Activated CD4-positive, alpha-beta memory T cell treated with anti-CD3 and anti-CD28 coated beads, Interleukin-2, amount 10 ng/mL, durations not matched to agents 7 days and 5 days (primary cell): ENCODE data around the gene USF1. TPM values are rescaled to one million over a fixed set of nuclear protein-coding genes. Genes with fewer than 3 reads are reported as not detected.
"Not testable (repeated sequence)": the region's sequence is repeated elsewhere in the genome, so short reads cannot be mapped to it uniquely, and the experiment has no call there.

Source experiments
- CTCF ChIA-PET: fragments of 350-600 bp; sonication (Branson Sonifier 250); formaldehyde crosslinking; loops from one replicate; lab custom pipeline; 2021; ENCODE audit warnings: antibody characterized with exemption, inconsistent platforms; lab: Charles Lee
- POLR2A ChIA-PET: fragments of 350-600 bp; sonication (Branson Sonifier 250); formaldehyde crosslinking; loops from one replicate; lab custom pipeline; 2021; ENCODE audit warnings: antibody characterized with exemption; lab: Charles Lee
- DNase-seq: peaks from one replicate; pipeline ENCODE4 v3.0.0-alpha.2; 2020
- H3K27ac Mint-ChIP-seq: one replicate; pipeline ENCODE4 v1.8.0; 2021; ENCODE audit warnings: mild to moderate bottlenecking, mixed read lengths
- H3K27me3 Mint-ChIP-seq: one replicate; pipeline ENCODE4 v1.8.0; 2021; ENCODE audit warnings: mixed read lengths
- H3K36me3 Mint-ChIP-seq: one replicate; pipeline ENCODE4 v1.8.0; 2021; ENCODE audit warnings: low read depth, mixed read lengths
- H3K4me1 Mint-ChIP-seq: one replicate; pipeline ENCODE4 v1.8.0; 2021; ENCODE audit warnings: mixed read lengths
- H3K4me3 Mint-ChIP-seq: one replicate; pipeline ENCODE4 v1.8.0; 2021; ENCODE audit warnings: mild to moderate bottlenecking, mixed read lengths
- H3K9me3 Mint-ChIP-seq: one replicate; pipeline ENCODE4 v1.8.0; 2021; ENCODE audit warnings: mixed read lengths
- total RNA-seq, 2 experiments: library from RNA; stranded (reverse); gene quantifications; one replicate each; pipeline ENCODE4 v1.2.3, GENCODE V29; 2021

The USF1 gene
- total RNA-seq, 2 experiments from 2014 or later: 67.4 to 68.0 TPM

DNA sequence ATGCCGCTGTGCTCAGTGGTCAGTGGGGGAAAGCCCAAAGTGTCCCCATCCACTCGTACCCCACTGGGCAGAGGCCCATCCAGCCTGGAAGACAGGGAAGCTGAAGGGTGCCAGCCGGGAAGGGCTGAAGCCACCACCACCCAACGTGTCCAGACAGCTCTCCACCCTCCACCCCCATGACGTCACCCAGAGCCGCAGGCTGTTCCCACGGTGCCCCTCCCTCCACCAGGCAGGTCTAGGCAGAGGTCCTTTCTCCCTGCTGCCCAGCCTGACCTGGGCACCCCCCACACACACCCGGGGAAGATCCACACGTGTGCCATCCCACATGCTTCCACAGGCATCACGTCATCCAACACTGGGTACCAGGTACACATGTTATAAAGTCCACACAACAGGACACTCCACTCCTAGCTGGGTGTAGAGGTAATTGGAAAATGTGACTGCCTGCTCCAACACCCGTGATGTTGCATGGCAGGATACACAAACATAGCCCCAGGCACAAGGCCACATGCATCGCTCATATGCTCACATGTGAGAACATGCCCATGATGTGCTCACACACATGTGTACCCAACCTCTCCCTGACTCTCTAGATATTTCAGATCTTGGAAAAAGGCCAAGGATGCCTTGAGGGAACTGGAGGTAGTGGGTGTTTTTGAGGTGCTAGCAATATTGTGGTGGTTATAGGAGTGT lies 29.0 kb upstream of the USF1 start:
- peaks cover under 1% of the 10 kb centered on the region for H3K36me3 Mint-ChIP-seq
- H3K27me3 Mint-ChIP-seq: peaks cover 2% of the 10 kb centered on the region
- peaks cover 34% of the 10 kb centered on the region for H3K4me1 Mint-ChIP-seq
- H3K27ac Mint-ChIP-seq: no peak overlapping the region
- no peaks in the 10 kb centered on the region for H3K9me3 Mint-ChIP-seq
- no peak for DNase-seq
- ChIA-PET POLR2A (interaction anchor here (1.3 to 1.4 kb wide), 2 partner anchors 29 to 42 kb away, joined by 4 read pairs; partner anchors contain the start of genes NIT1, PFDN2 and USF1), CTCF (interaction anchor here (0.5 to 11.4 kb wide), 2 partner anchors 21 to 34 kb away, joined by 3 to 128 read pairs; partner anchors contain the start of gene KLHDC9)
- H3K4me3 Mint-ChIP-seq: no peak overlapping the region

GRCh38 chr1:161073474-161074121 lies 27.8 kb upstream of the USF1 start:
- Mint-ChIP-seq H3K27ac (no peak overlapping the region), H3K27me3 (no peaks in the 10 kb centered on the region), H3K36me3 (peaks cover 12% of the 10 kb centered on the region), H3K4me3 (no peak overlapping the region), H3K4me1 (peaks cover 31% of the 10 kb centered on the region), H3K9me3 (no peaks in the 10 kb centered on the region)
- DNase-seq: no peak
- POLR2A ChIA-PET: interaction anchor here (1.0 to 1.4 kb wide), 4 partner anchors 27 to 62 kb away, joined by 3 to 4 read pairs (median 4); partner anchors contain the start of genes NIT1, PFDN2 and USF1
- CTCF ChIA-PET: interaction anchor here (1.2 to 11.4 kb wide), 2 partner anchors 19 to 22 kb away, joined by 3 to 128 read pairs; partner anchors contain the start of gene KLHDC9

DNA sequence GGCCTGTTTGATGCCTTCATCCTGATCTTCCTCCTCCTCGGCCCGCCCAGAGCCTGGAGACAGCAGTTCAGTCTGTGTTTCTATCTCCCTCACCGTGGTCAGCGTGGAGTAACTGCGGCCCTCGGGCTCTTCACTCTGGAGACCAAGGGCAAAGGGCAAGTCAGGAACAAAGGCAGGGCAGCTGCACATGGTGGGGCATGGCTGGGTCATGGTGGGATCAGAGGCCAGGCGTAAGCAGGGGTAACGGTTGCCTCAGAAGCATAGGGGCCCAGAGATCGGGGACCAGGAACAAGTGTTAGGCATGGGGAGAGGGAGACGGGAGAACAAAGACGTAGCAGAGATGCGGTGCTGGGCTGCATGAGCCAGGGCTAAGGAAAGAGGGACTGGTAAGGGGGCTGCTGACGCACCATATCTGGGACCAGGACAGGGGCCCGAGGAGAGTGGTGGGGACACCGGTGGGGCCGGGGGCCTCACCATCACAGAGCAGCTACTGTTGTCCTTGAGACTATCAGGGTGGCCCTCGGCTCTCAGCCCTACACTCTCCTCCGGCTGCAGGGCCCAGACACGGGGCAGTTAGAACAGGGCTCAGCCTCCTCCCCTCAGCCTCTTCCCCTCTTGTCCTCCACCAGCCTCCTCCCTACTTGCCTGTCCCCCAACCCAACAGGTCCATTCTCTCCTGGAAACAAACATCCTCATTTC lies 27.1 kb upstream of the USF1 start:
- POLR2A ChIA-PET: interaction anchor here (1.0 to 7.2 kb wide), 3 partner anchors 24 to 63 kb away, joined by 3 to 142 read pairs (median 4); partner anchors contain the start of gene KLHDC9
- Mint-ChIP-seq H3K4me3 (no peak overlapping the region), H3K36me3 (peaks cover 19% of the 10 kb centered on the region), H3K9me3 (no peaks in the 10 kb centered on the region), H3K4me1 (peaks cover 33% of the 10 kb centered on the region), H3K27ac (no peak overlapping the region), H3K27me3 (no peaks in the 10 kb centered on the region)
- no peak for DNase-seq
- CTCF ChIA-PET: interaction anchor here (1.0 to 11.4 kb wide), 7 partner anchors 14 to 93 kb away, joined by 3 to 128 read pairs (median 5); partner anchors contain the start of genes DEDD and KLHDC9

- Mint-ChIP-seq H3K4me1 (peaks cover 40% of the 10 kb centered on the region), H3K9me3 (no peaks in the 10 kb centered on the region), H3K4me3 (no peak overlapping the region), H3K36me3 (peaks cover 29% of the 10 kb centered on the region), H3K27ac (peak overlapping the region; percentile 36), H3K27me3 (no peaks in the 10 kb centered on the region)
- peak; percentile 61 for DNase-seq
- ChIA-PET POLR2A (interaction anchor here (1.2 to 8.5 kb wide), 5 partner anchors 12 to 62 kb away, joined by 3 to 293 read pairs (median 45); partner anchors contain the start of genes DEDD, KLHDC9 and USF1), CTCF (interaction anchor here (0.7 to 11.4 kb wide), 17 partner anchors 9 to 154 kb away, joined by 3 to 128 read pairs (median 4); partner anchors contain the start of genes DEDD, KLHDC9, NIT1 and PFDN2)
Measured at GRCh38 chr1:161071886-161072371, 26.2 kb upstream of the USF1 start.

- H3K27ac Mint-ChIP-seq: peak overlapping the region; percentile 99
- peaks cover 38% of the 10 kb centered on the region for H3K36me3 Mint-ChIP-seq
- no peaks in the 10 kb centered on the region for H3K27me3 Mint-ChIP-seq
- no peak overlapping the region for H3K4me3 Mint-ChIP-seq
- H3K4me1 Mint-ChIP-seq: peaks cover 45% of the 10 kb centered on the region
- no peak for DNase-seq
- POLR2A ChIA-PET: interaction anchor here (1.0 to 8.5 kb wide), 17 partner anchors 10 to 273 kb away, joined by 3 to 293 read pairs (median 17); partner anchors contain the start of genes DEDD, KLHDC9, NDUFS2 and UFC1
- H3K9me3 Mint-ChIP-seq: no peaks in the 10 kb centered on the region
- CTCF ChIA-PET: interaction anchor here (0.9 to 11.4 kb wide), 15 partner anchors 10 to 155 kb away, joined by 3 to 128 read pairs (median 7); partner anchors contain the start of genes DEDD, F11R, KLHDC9 and NIT1
Measured at GRCh38 chr1:161070761-161071160, 25.0 kb upstream of the USF1 start.

DNA sequence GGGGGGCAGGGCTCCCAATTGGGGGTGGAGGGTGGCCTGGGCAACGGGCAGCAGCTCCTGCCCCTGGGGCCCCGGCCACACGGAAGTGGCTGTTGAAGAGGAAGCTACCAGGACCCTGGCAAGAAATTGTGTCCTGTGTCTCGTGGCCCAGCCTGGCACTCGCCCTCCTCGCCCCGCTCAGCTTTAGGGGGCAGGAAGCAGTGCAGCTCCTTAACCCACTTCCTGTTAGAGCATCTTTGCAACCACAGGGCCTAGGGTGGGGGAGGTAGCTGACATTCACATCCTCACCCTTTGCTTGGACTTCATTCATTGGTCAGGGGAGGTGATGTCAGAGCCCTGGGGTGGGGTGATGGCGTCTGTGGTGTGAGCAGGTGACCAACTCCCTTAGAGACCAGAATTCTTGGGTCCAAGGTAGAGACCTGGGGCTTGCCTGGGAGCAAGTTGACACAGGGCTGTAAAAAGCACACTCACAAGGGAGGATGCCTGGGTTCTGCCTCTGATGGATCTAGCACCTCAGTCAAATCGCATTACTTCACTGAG lies 24.0 kb upstream of the USF1 start, which contains the start of gene ARHGAP30:
Gene ARHGAP30 (minus strand): TSS at position 161 of the 540 bp plus-strand sequence. CDS start 267 bp downstream, outside the sequence.
- H3K27me3 Mint-ChIP-seq: no peaks in the 10 kb centered on the region
- H3K9me3 Mint-ChIP-seq: no peaks in the 10 kb centered on the region
- H3K27ac Mint-ChIP-seq: peak within 1 kb of the TSS; percentile 99
- peak; percentile 95 for DNase-seq
- peaks cover 53% of the 10 kb centered on the region for H3K4me1 Mint-ChIP-seq
- peaks cover 38% of the 10 kb centered on the region for H3K36me3 Mint-ChIP-seq
- H3K4me3 Mint-ChIP-seq: peak within 1 kb of the TSS; percentile 100
- POLR2A ChIA-PET: interaction anchor here (0.8 to 8.5 kb wide), 33 partner anchors 10 to 807 kb away, joined by 3 to 293 read pairs (median 7); partner anchors contain the start of genes DCAF8, DEDD, F11R and KLHDC9
- CTCF ChIA-PET: interaction anchor here (0.6 to 11.4 kb wide), 18 partner anchors 11 to 156 kb away, joined by 3 to 128 read pairs (median 6); partner anchors contain the start of genes DEDD, F11R, KLHDC9 and NIT1

DNA sequence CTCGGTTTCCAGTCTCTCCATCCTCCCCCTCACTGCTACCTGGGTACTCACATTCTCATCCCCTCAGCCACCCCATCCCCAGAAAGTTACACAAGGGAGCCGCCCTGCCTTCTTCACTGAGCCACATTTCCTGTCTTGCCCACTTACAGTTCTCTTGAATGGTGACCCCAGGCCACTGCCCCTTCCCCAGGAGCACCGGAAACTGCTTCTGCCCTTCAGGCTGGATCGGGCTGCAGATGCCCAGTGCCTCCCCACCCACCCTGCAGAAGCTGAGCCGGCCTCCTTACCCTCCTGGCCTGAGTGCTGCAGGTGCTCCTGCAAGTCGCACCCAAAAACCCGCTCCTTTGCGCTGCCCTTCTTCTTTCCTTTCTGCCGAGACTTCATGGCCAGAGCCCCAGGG lies 23.5 kb upstream of the USF1 start:
- peak; percentile 38 for DNase-seq
- peaks cover 43% of the 10 kb centered on the region for H3K36me3 Mint-ChIP-seq
- H3K4me3 Mint-ChIP-seq: peak overlapping the region; percentile 100
- no peaks in the 10 kb centered on the region for H3K27me3 Mint-ChIP-seq
- peaks cover 58% of the 10 kb centered on the region for H3K4me1 Mint-ChIP-seq
- H3K27ac Mint-ChIP-seq: peak overlapping the region; percentile 99
- ChIA-PET CTCF (interaction anchor here (0.7 to 11.4 kb wide), 16 partner anchors 17 to 157 kb away, joined by 3 to 128 read pairs (median 6); partner anchors contain the start of genes DEDD, KLHDC9, NIT1 and PFDN2), POLR2A (interaction anchor here (0.8 to 8.5 kb wide), 35 partner anchors 9 to 807 kb away, joined by 3 to 293 read pairs (median 8); partner anchors contain the start of genes DCAF8, DEDD, F11R and KLHDC9)
- no peaks in the 10 kb centered on the region for H3K9me3 Mint-ChIP-seq

DNA sequence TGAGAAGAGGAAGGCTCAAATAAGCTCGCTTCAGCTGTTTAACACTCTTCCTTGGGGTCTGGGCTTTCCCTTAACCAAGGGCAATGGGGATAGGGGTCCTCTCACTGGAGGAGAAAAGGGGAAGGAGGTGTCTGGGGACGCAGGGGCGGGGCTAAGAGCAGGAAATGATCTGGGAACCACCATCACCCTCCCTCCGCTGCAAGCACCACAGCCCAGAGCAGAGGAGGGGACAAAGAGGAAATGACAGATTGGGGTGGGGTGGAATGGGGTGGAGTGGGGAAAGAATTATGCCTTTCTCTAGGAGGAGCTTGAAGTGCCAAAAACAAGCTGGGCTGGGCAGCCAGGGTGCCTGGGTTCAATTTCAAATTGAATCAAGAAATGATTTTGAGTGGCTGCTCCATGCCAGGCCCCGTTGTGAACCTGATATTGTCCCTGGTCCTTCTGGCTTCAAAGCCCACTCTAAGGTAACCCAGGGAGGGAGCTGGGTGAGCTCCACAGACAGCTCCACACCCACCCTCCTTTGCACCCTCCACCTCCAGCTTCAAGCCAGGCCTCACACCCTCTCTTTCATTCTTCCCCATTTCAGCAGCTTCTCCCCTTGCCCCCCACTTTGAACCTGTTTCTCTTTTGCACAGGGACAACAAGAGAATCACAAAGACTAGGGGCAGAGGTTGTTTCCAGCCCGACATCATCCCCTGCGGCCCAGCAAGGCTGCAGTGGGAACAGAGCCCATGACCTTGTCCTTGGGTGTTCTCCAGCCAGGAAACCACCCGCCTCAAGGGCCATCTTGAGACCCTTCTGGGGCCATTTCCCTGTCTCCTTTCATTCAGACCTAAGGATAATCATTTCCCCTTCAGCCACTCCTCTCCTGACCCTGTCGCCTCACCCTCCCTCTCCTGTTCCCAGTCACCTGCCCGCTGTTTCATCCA lies 22.8 kb upstream of the USF1 start:
- no peaks in the 10 kb centered on the region for H3K9me3 Mint-ChIP-seq
- H3K36me3 Mint-ChIP-seq: peaks cover 50% of the 10 kb centered on the region
- peak overlapping the region; percentile 100 for H3K4me3 Mint-ChIP-seq
- ChIA-PET CTCF (interaction anchor here (0.8 to 11.4 kb wide), 12 partner anchors 14 to 313 kb away, joined by 3 to 128 read pairs (median 4); partner anchors contain the start of genes KLHDC9, TOMM40L and USF1), POLR2A (interaction anchor here (0.6 to 8.5 kb wide), 34 partner anchors 9 to 969 kb away, joined by 3 to 293 read pairs (median 7); partner anchors contain the start of genes DCAF8, DEDD, F11R and KLHDC9)
- peak overlapping the region; percentile 99 for H3K27ac Mint-ChIP-seq
- peak; percentile 89 for DNase-seq
- no peaks in the 10 kb centered on the region for H3K27me3 Mint-ChIP-seq
- H3K4me1 Mint-ChIP-seq: peaks cover 61% of the 10 kb centered on the region

DNA sequence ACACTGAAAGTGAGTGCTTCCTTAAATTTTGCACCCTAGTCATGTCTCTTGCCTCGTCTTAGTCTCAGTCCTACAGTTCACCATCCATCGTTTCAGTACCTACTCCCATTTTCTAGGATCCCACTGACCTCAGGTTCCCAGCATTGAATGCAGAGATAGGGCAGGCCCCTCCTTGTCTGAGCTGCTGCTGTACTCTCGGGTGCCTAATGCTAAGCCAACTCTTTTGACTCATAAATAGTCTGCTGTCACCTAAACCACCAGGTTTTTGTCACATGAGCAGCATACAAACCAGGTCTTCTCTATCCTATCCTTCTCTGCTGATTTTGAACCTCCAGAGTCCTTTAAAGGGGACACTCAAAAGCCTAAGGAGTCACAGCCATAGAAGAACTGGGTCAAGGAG lies 20.9 kb upstream of the USF1 start:
- Mint-ChIP-seq H3K27ac (peak overlapping the region; percentile 99), H3K4me3 (peak overlapping the region; percentile 100), H3K36me3 (peaks cover 64% of the 10 kb centered on the region), H3K9me3 (no peaks in the 10 kb centered on the region), H3K27me3 (no peaks in the 10 kb centered on the region), H3K4me1 (peaks cover 67% of the 10 kb centered on the region)
- ChIA-PET POLR2A (interaction anchor here (1.0 to 8.5 kb wide), 6 partner anchors 9 to 135 kb away, joined by 3 to 293 read pairs (median 36); partner anchors contain the start of genes DEDD, KLHDC9, NDUFS2 and USF1), CTCF (interaction anchor here (0.6 to 11.4 kb wide), 4 partner anchors 21 to 51 kb away, joined by 3 to 128 read pairs (median 15); partner anchors contain the start of genes KLHDC9 and USF1)
- no peak for DNase-seq

GRCh38 chr1:161065681-161066080 lies 19.9 kb upstream of the USF1 start:
- peaks cover 69% of the 10 kb centered on the region for H3K36me3 Mint-ChIP-seq
- CTCF ChIA-PET: interaction anchor here (1.6 to 11.4 kb wide), 3 partner anchors 20 to 30 kb away, joined by 9 to 128 read pairs (median 21); partner anchors contain the start of genes KLHDC9 and USF1
- peak overlapping the region; percentile 10 for H3K27ac Mint-ChIP-seq
- not testable (repeated sequence) for H3K27me3 Mint-ChIP-seq, H3K4me3 Mint-ChIP-seq, H3K9me3 Mint-ChIP-seq, DNase-seq
- POLR2A ChIA-PET: interaction anchor here (1.0 to 8.5 kb wide), 5 partner anchors 11 to 88 kb away, joined by 3 to 293 read pairs (median 4); partner anchors contain the start of genes KLHDC9, UFC1 and USF1
- H3K4me1 Mint-ChIP-seq: peaks cover 64% of the 10 kb centered on the region
